HepG2 (cell line): Measurements from ENCODE around the gene FHIT. TPM values are rescaled to one million over a fixed set of nuclear protein-coding genes. Genes with fewer than 3 reads are reported as not detected.

Experiments used
- NFE2L2 ChIP-seq: fragments of 150-350 bp; IDR thresholded peaks from 2 replicates; pipeline ENCODE4 v1.6.1; 2014; ENCODE audit warnings: low read length
- NR3C1 ChIP-seq: sonication (generic); formaldehyde crosslinking; IDR thresholded peaks from 2 replicates; pipeline ENCODE4 v1.4.0; 2020; ENCODE audit warnings: missing genetic modification reagents
- PLSCR1 ChIP-seq: sonication (generic); formaldehyde crosslinking; IDR thresholded peaks from 2 replicates; pipeline ENCODE4 v1.5.0; 2020; ENCODE audit warnings: missing genetic modification reagents, mild to moderate bottlenecking, borderline replicate concordance
- RERE ChIP-seq: IDR thresholded peaks from 2 replicates; pipeline ENCODE4 v1.6.1; 2016; ENCODE audit warnings: low read depth, missing genetic modification reagents, missing compliant biosample characterization
- SALL2 ChIP-seq: sonication (generic); formaldehyde crosslinking; IDR thresholded peaks from 2 replicates; pipeline ENCODE4 v1.8.1; 2023; ENCODE audit warnings: mild to moderate bottlenecking, missing genetic modification reagents, inconsistent platforms
- UBTF ChIP-seq: sonication (generic); formaldehyde crosslinking; IDR thresholded peaks from 2 replicates; pipeline ENCODE4 v1.4.0; 2020; ENCODE audit warnings: mild to moderate bottlenecking, missing genetic modification reagents
- ZBTB14 ChIP-seq: sonication (generic); formaldehyde crosslinking; IDR thresholded peaks from 2 replicates; pipeline ENCODE4 v1.4.0; 2020; ENCODE audit warnings: missing genetic modification reagents
- ZHX2 ChIP-seq, 2 experiments: sonication (generic) in 1 of 2; formaldehyde crosslinking in 1 of 2; IDR thresholded peaks; 2 replicates each; pipeline versions ENCODE4 v1.6.1 to v1.9.0; 2014 to 2022; ENCODE audit warnings: antibody characterized with exemption in 1 of 2, borderline replicate concordance in 1 of 2, inconsistent platforms in 1 of 2, low read depth in 1 of 2, missing genetic modification reagents in 1 of 2
- ZNF256 ChIP-seq: sonication (generic); formaldehyde crosslinking; conservative IDR thresholded peaks from 2 replicates; pipeline ENCODE4 v1.4.0; 2020; ENCODE audit warnings: missing genetic modification reagents
- ZNF513 ChIP-seq: sonication (generic); formaldehyde crosslinking; conservative IDR thresholded peaks from 2 replicates; pipeline ENCODE4 v1.5.0; 2020; ENCODE audit warnings: missing genetic modification reagents
- polyA plus RNA-seq, 8 experiments: library from polyadenylated mRNA; depleted of rRNA in 3 of 8; stranded (reverse) in 7 of 8; unstranded in 1 of 8; fragments of >200 nt; fragmentation: Illumina TruSeq in 4 of 8; extraction: Trizol in 4 of 8; gene quantifications; 2 replicates each; pipeline versions ENCODE4 v1.2.1 to v1.2.3, GENCODE V29; 2011 to 2016; ENCODE audit warnings: low read depth in 4 of 8, missing spikeins in 1 of 8, mixed read lengths in 1 of 8; ENCODE audit not compliant: insufficient read depth in 1 of 8
- total RNA-seq, 5 experiments: library from RNA; depleted of rRNA; stranded (reverse); fragments of >200 nt; fragmentation: Illumina TruSeq; extraction: Trizol; gene quantifications; 2 replicates each; pipeline ENCODE4 v1.2.3, GENCODE V29; 2016; ENCODE audit warnings: low read depth in 1 of 5

FHIT gene
- total and polyA plus RNA-seq, 2 of the 13 experiments (the other 11 are each of a cell fraction or from before 2014, with no cell fraction given), result 4.0 to 4.6 TPM

- TF ChIP-seq ZNF256 (no peak), RERE (CRISPR knock-in tag) (no peak), SALL2 (no peak), PLSCR1 (CRISPR knock-in tag) (no peak), ZHX2 (IDR thresholded peaks at IDR 0.05; ENCODE audit: low read depth) (no peak), ZHX2 (CRISPR knock-in tag; IDR thresholded peaks at IDR 0.05; ENCODE audit: borderline replicate concordance) (no peak), ZBTB14 (CRISPR knock-in tag) (no peak), NR3C1 (CRISPR knock-in tag) (no peak), ZNF513 (CRISPR knock-in tag) (no peak), NFE2L2 (no peak), UBTF (CRISPR knock-in tag) (no peak)
These were observed 1366.2 kb downstream of the FHIT start (continued) for GRCh38 chr3:59885101-59885500.
